Activated CD4-positive, alpha-beta T cell treated with anti-CD3 and anti-CD28 coated beads, Interleukin-2, amount 10 ng/mL, durations not matched to agents 7 days and 5 days (primary cell): ENCODE measurements around the gene PRDM1. TPM values are rescaled to one million over a fixed set of nuclear protein-coding genes. Genes with fewer than 3 reads are reported as not detected.

Experiments used
- CTCF ChIA-PET: fragments of 350-600 bp; sonication (Branson Sonifier 250); formaldehyde crosslinking; loops from one replicate; lab custom pipeline; 2021; ENCODE audit warnings: antibody characterized with exemption; lab: Charles Lee
- POLR2A ChIA-PET: fragments of 350-600 bp; sonication (Branson Sonifier 250); formaldehyde crosslinking; loops from one replicate; lab custom pipeline; 2021; ENCODE audit warnings: antibody characterized with exemption; lab: Charles Lee
- DNase-seq: peaks from one replicate; pipeline ENCODE4 v3.0.0-alpha.2; 2020
- H3K27ac Mint-ChIP-seq: one replicate; pipeline ENCODE4 v1.8.0; 2021; ENCODE audit warnings: mild to moderate bottlenecking, moderate library complexity, mixed read lengths
- H3K27me3 Mint-ChIP-seq: one replicate; pipeline ENCODE4 v1.8.0; 2021; ENCODE audit warnings: mixed read lengths
- H3K36me3 Mint-ChIP-seq: one replicate; pipeline ENCODE4 v1.8.0; 2021; ENCODE audit warnings: low read depth, mixed read lengths
- H3K4me1 Mint-ChIP-seq: one replicate; pipeline ENCODE4 v1.8.0; 2021; ENCODE audit warnings: mixed read lengths
- H3K4me3 Mint-ChIP-seq: one replicate; pipeline ENCODE4 v1.8.0; 2021; ENCODE audit warnings: mild to moderate bottlenecking, moderate library complexity, mixed read lengths
- H3K9me3 Mint-ChIP-seq: one replicate; pipeline ENCODE4 v1.8.0; 2021; ENCODE audit warnings: mixed read lengths
- total RNA-seq, 2 experiments: library from RNA; stranded (reverse); gene quantifications; one replicate each; pipeline ENCODE4 v1.2.3, GENCODE V29; 2021

PRDM1 gene
- total RNA-seq, 2 experiments from 2014 or later: 27.1 to 30.8 TPM

DNA sequence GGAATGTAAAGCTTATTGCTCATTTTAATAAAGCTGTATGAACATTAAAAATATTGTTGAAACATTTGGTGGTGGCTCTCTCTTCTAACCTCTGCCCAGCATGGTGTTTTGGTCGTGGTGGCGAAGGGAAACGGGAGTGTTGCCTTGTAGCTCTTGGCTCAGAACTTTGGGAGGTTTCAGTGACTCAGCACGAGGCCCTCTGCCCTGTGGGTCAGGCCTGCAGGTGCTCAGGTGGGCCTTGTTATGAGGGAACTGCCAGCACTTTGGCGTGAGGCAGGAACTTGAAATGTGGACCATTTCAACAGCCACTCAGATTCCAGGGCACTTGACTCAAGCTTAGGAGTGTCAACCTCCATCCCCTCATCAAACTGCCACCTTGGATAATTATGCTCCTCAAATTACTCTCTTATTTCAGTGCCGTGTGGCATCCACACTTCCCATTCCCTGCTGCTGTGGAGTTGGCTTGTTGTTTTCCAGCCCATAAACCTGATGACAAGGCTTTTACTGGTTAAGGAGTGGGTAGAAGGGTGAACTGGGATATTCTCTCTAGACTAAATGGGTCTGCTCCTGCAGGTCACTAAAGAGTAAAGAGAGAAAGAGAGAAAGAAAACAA lies 36.3 kb downstream of the PRDM1 start:
- DNase-seq: no peak
- H3K36me3 Mint-ChIP-seq: peaks cover 20% of the 10 kb centered on the region
- no peak overlapping the region for H3K27ac Mint-ChIP-seq
- H3K4me3 Mint-ChIP-seq: no peak overlapping the region
- peaks cover 56% of the 10 kb centered on the region for H3K4me1 Mint-ChIP-seq
- peaks cover 17% of the 10 kb centered on the region for H3K27me3 Mint-ChIP-seq
- peaks cover 12% of the 10 kb centered on the region for H3K9me3 Mint-ChIP-seq
- ChIA-PET POLR2A (no interaction called here), CTCF (interaction anchor here (1.0 to 1.4 kb wide), 4 partner anchors 10 to 25 kb away, joined by 3 to 5 read pairs (median 3); no protein-coding TSS in a partner anchor)

DNA sequence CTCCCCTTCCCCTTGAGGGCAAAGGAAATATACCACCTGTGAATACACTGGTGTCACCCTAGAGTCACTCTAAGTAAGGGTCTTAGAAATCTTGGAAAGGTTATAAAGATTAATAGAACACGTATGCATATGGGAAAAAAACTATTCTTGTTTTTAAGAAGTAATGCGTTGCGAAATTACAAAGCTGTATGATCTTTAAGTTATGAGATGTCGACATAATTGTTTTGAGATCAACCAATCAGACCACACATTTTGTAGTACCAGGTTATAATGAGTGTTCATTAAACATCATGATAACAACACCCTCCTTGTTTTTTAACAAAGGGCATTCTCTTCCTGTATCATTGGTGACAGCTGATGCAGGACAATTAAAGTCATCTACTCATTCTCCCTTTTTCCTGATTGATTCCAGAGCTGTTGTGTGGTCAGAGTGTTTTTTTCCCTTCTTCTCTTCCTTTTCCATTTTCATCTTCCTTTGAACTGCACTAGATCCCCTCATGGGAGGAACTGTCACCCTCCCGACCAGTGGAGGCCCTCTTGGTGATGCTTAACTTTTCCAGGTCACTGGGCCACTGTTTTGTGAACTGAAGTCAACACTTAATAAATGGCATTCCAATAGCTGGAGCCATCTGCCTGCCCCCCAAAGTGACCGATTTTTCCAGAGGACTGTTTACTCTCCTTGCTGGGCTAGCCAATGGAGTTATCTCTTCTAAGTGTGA lies 37.0 kb downstream of the PRDM1 start:
- POLR2A ChIA-PET: no interaction called here
- CTCF ChIA-PET: interaction anchor here (1.0 to 1.7 kb wide), 5 partner anchors 9 to 24 kb away, joined by 3 to 5 read pairs (median 3); no protein-coding TSS in a partner anchor
- H3K4me3 Mint-ChIP-seq: no peak overlapping the region

DNA sequence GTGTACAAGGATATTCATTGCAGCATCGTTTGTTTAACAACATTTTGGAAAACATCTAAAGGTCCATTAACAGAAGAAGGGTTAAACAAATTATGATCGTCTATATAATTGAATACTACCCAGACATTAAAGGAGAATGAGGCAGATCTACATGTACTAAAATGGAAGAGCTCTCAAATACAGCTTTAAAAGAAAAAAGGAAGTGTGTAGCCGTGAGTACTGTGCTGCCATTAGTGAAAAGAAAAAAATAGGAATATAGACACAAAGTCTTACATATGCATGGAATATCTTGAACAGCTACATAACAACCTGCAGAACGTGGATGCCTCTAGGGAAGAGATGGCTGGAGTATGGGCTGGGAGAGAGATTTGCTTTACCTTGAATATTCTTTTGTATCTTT lies 37.9 kb downstream of the PRDM1 start:
- POLR2A ChIA-PET: no interaction called here
- Mint-ChIP-seq H3K4me1 (peaks cover 41% of the 10 kb centered on the region), H3K4me3 (no peak overlapping the region), H3K27ac (no peak overlapping the region), H3K36me3 (peaks cover 13% of the 10 kb centered on the region), H3K27me3 (peaks cover 17% of the 10 kb centered on the region), H3K9me3 (peaks cover 8% of the 10 kb centered on the region)
- CTCF ChIA-PET: interaction anchor here (0.5 to 1.7 kb wide), 6 partner anchors 9 to 111 kb away, joined by 3 to 4 read pairs (median 3); no protein-coding TSS in a partner anchor
- DNase-seq: no peak

More for the DNA sequence above, 37.0 kb downstream of the PRDM1 start:
- no peak for DNase-seq
- H3K9me3 Mint-ChIP-seq: peaks cover 12% of the 10 kb centered on the region
- H3K27ac Mint-ChIP-seq: no peak overlapping the region
- peaks cover 17% of the 10 kb centered on the region for H3K27me3 Mint-ChIP-seq
- H3K4me1 Mint-ChIP-seq: peaks cover 49% of the 10 kb centered on the region
- peaks cover 18% of the 10 kb centered on the region for H3K36me3 Mint-ChIP-seq

DNA sequence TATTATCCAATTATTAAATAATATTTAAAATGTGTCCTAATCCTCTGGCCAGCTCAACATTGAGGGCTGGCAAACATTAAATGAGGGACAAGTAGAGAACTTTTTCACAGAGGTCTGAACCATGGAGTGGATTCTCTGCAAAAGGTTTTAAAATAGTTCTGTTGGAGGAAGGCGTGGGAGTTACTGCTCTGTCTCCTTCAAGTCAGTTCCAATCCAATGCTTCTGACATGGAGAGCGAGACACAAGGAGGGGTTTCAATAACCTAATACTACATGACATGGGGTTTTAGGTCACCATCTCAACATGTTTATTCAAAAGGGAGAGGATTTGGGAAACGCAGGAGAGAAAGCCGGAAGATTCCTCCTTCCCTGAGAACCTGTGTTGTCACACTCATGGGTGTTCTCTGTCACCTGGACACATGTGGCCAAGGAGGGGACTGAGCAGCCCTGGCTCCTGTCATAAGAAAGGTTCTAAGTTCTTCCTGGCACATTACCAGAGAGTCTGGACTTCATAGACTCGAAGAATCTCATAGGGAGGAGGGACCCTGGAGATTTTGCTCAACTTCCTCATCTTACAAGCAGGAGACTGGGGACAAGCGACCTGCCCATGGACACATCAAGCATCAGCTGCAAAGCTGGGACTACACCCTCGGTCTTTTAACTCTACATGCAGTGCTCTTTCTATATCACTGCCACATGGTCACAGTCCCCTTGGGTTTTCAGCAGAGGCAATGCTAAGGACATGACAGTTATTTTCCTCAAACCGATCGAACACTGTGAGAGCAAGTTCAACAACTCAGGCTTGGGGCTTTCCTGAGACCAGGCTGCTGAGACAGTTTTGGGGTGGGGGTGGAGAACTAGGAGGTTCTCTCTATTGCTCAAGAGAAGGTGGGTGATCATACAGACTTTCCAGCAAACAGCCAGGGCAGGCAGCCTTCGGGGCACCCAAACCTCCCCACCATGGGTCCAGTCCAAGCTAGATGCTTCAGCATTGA lies 38.6 kb downstream of the PRDM1 start:
- Mint-ChIP-seq H3K36me3 (peaks cover 7% of the 10 kb centered on the region), H3K27me3 (peaks cover 12% of the 10 kb centered on the region), H3K9me3 (peaks cover 3% of the 10 kb centered on the region), H3K4me3 (no peak overlapping the region), H3K4me1 (peaks cover 36% of the 10 kb centered on the region), H3K27ac (no peak overlapping the region)
- CTCF ChIA-PET: interaction anchor here (0.7 to 1.7 kb wide), 3 partner anchors 11 to 99 kb away, joined by 3 to 4 read pairs (median 3); no protein-coding TSS in a partner anchor
- no peak for DNase-seq
- POLR2A ChIA-PET: no interaction called here

DNA sequence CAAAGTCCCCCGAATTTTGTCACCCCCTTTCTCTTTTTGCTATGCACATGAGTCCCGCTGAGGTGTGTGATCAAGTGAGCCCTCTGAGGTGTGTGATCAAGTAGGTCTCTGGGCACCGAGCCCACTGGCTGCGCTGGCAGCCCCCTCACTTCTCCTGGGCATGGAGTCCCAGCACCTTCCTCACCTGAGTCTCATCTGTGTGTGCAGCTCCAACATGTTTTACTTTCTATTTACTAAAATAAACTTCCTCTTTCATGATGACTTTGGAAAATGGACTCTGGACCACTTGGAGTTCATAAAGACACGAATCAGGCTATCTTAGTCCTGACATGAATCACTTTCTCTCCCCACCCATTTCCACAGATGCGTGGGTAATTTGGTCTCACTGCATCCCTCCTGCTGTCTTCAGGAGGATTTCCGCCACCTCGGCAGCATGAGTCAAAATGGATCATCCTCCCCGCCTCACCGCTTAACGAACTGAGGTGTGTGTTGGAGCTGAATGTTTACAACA lies 39.8 kb downstream of the PRDM1 start:
- Mint-ChIP-seq H3K27ac (peak overlapping the region; percentile 72), H3K36me3 (peaks cover 4% of the 10 kb centered on the region), H3K4me3 (peak overlapping the region; percentile 45), H3K27me3 (peaks cover 9% of the 10 kb centered on the region), H3K4me1 (peaks cover 32% of the 10 kb centered on the region), H3K9me3 (no peaks in the 10 kb centered on the region)
- POLR2A ChIA-PET: interaction anchor here (0.7 kb wide), 1 partner anchor 55 kb away, joined by 4 read pairs; no protein-coding TSS in a partner anchor
- DNase-seq: peak; percentile 44
- CTCF ChIA-PET: interaction anchor here (1.0 to 2.4 kb wide), 4 partner anchors 14 to 36 kb away, joined by 3 to 13 read pairs (median 4); no protein-coding TSS in a partner anchor

DNA sequence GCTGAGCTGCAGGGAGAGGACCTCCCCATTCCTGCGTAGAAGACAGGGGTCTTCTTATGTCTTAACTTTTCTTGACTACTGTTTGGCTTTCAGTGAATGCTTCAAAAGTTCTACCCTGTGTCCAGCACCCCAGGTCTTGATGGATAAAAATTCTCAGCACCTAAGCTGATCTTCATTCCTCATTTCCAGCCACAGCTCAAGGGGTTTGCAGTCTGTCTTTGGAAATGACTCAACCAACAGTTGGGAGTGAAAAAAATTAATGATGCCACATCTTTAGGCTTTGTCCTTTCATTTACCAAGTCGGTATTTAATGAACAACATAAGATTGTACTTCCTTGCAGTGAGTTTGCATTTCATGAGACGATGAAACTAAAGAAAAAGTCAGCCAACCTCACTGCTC lies 40.3 kb downstream of the PRDM1 start:
- Mint-ChIP-seq H3K27me3 (peaks cover 9% of the 10 kb centered on the region), H3K9me3 (no peaks in the 10 kb centered on the region), H3K27ac (peak overlapping the region; percentile 72), H3K4me3 (no peak overlapping the region), H3K4me1 (peaks cover 32% of the 10 kb centered on the region), H3K36me3 (peaks cover 4% of the 10 kb centered on the region)
- CTCF ChIA-PET: interaction anchor here (0.6 to 2.4 kb wide), 5 partner anchors 14 to 107 kb away, joined by 3 to 13 read pairs (median 4); no protein-coding TSS in a partner anchor
- no peak for DNase-seq
- POLR2A ChIA-PET: interaction anchor here (0.7 kb wide), 1 partner anchor 55 kb away, joined by 4 read pairs; no protein-coding TSS in a partner anchor

DNA sequence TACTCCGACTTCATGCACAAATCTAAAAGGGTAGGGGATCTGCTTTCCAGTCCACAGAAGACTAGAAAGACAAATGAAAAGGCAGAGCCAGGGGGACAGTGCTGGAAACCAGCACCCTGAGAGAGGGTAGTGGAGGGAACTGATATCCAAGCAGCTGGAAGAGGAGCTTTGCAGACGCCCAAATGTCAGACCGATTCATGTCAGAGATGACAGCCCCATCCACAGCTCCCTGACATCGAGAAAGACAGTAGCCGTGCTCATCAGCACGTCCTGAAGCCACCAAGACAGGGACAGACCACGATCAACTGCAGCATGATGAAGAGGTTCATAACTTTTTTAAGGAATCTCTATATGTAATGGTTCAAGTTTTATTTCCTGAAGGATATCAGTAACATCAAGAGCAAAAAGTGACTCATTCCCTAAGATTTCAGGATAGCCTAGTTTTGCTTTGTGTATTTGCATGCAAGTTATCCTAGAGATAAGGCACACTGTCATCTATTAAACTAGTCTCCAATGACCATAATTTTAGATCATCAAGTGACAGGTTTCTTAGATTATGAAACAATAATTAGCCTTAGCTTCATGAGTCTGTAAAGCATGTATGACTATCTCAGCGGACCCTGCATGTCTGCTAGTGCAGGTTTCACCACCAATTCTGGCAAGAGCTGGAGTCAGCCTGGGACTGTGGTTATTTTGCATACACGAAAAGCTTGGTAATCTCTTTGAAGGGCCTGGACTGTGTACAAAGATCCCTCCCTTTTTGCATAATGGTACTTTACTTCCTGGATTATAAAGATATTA lies 43.0 kb downstream of the PRDM1 start:
- Mint-ChIP-seq H3K27ac (no peak overlapping the region), H3K27me3 (peaks cover 2% of the 10 kb centered on the region), H3K36me3 (peaks cover 4% of the 10 kb centered on the region), H3K9me3 (no peaks in the 10 kb centered on the region), H3K4me3 (no peak overlapping the region), H3K4me1 (peaks cover 23% of the 10 kb centered on the region)
- ChIA-PET POLR2A (interaction anchor here (0.5 kb wide), 1 partner anchor 35 kb away, joined by 4 read pairs; no protein-coding TSS in a partner anchor), CTCF (interaction anchor here (0.8 to 1.9 kb wide), 6 partner anchors 10 to 94 kb away, joined by 3 to 8 read pairs (median 4); no protein-coding TSS in a partner anchor)
- DNase-seq: no peak

DNA sequence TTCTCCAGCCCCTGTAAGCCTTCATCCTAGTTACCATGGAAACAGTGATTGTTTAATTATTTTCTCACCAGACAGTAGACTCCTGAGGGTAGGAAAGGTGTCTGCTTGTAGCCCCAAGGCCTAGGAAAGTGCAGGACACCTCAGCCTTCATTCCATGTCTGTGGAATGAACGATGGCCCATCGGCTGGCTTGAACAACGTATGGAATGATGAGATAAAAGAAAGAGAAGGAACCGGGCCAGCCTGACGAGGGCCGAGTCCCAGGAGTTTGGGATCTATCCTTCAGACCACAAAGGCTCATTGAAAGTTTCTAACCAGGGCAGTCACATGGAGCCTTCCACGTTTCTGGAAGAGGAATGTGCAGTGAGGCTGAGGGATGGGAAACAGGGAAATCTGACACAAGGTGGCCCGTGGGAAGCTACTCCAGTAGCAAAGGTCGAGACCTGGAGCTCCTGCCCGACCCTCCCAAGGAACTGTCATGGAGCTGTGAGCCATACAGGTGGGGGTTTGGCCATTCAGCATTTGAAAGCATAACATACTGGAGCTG lies 46.1 kb downstream of the PRDM1 start:
- no peaks in the 10 kb centered on the region for H3K27me3 Mint-ChIP-seq
- no peak overlapping the region for H3K27ac Mint-ChIP-seq
- no peak overlapping the region for H3K4me3 Mint-ChIP-seq
- H3K4me1 Mint-ChIP-seq: peaks cover 9% of the 10 kb centered on the region
- no peaks in the 10 kb centered on the region for H3K9me3 Mint-ChIP-seq
- POLR2A ChIA-PET: interaction anchor here (0.6 kb wide), 1 partner anchor 35 kb away, joined by 3 read pairs; no protein-coding TSS in a partner anchor
- no peak for DNase-seq
- H3K36me3 Mint-ChIP-seq: no peaks in the 10 kb centered on the region
- CTCF ChIA-PET: interaction anchor here (0.6 to 1.3 kb wide), 4 partner anchors 14 to 22 kb away, joined by 3 to 6 read pairs (median 4); no protein-coding TSS in a partner anchor

DNA sequence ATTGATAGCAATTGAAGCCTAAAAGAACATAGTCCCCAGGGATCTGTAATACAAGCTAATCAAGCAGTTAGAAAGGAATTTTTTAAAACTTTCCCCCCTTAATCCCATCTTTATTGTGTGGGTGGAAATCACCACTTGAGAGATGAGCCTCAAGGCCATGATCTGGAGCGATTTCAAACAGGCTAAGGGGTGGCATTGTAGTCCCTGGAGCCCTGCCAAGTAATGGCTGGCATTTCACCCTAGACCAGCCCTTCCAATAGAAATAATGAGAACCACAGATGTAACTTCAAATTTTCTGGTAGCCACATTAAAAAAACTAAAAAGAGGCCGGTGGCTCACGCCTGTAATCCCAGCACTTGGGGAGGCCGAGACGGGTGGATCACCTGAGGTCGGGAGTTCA lies 46.9 kb downstream of the PRDM1 start:
- CTCF ChIA-PET: interaction anchor here (1.3 kb wide), 2 partner anchors 15 to 16 kb away, joined by 4 to 6 read pairs; no protein-coding TSS in a partner anchor
- peaks cover 9% of the 10 kb centered on the region for H3K4me1 Mint-ChIP-seq
- no peaks in the 10 kb centered on the region for H3K27me3 Mint-ChIP-seq
- no peak for DNase-seq
- H3K4me3 Mint-ChIP-seq: no peak overlapping the region
- POLR2A ChIA-PET: no interaction called here
- H3K9me3 Mint-ChIP-seq: no peaks in the 10 kb centered on the region
- H3K36me3 Mint-ChIP-seq: no peaks in the 10 kb centered on the region
- no peak overlapping the region for H3K27ac Mint-ChIP-seq

DNA sequence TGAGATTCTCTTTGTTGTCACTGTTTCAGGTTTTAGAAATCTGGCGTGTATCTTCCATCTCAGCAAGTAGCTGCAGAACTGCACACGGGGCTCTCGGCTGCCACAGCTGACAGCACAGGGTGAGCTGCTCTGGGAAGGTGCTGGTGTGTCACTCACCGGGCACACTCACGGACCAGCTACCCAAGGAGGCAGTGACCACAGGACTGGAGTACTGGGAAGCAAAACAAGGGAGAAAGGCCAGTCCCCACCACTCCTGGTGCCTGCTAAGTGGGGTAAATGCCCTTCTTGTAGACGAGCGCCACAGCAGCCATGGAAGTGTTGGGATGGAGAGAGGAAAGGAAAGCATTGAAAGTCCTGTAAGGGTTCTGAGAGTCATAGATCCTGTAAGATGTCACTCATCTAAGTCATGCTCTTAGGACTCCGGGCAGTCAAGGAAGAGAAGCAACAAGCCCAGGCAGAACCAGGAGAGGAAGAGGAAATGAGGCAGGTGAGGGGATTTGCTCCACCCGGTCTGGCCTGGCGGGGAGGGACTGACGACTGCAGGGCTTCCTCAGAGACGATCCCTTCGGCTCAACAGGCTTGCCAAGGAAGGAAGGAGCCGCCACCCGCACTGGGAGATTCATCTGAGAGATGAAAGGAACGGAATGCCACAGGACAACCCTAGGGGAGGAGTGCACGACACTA lies 48.1 kb downstream of the PRDM1 start:
- no peak for DNase-seq
- Mint-ChIP-seq H3K27me3 (no peaks in the 10 kb centered on the region), H3K9me3 (no peaks in the 10 kb centered on the region), H3K27ac (peak overlapping the region; percentile 51), H3K4me1 (peaks cover 9% of the 10 kb centered on the region), H3K4me3 (no peak overlapping the region), H3K36me3 (no peaks in the 10 kb centered on the region)
- POLR2A ChIA-PET: no interaction called here
- CTCF ChIA-PET: no interaction called here
